Measurements from ENCODE around the gene ELP4.

GRCh38 chr11:31714840-31715239, 205.3 kb downstream of the ELP4 start:
- TF ChIP-seq CTCF (IDR thresholded peaks at IDR 0.05; ENCODE audit: borderline replicate concordance, extremely low read depth, low read length, poor library complexity, severe bottlenecking), result no peak
- no peak for TF ChIP-seq EZH2 (IDR thresholded peaks at IDR 0.05; ENCODE audit: borderline replicate concordance, low read depth, low read length, severe bottlenecking)
